Middle frontal gyrus (tissue), 1 donor: ENCODE measurements around the gene VCX3A.
"Not testable (repeated sequence)": the region's sequence is repeated elsewhere in the genome, so short reads cannot be mapped to it uniquely, and the experiment has no call there.

Source experiments
- DNase-seq: peaks from one replicate; pipeline ENCODE4 v3.0.0-alpha.2; 2015; ENCODE audit warnings: low spot score; ENCODE audit errors: extremely low spot score

VCX3A gene

DNA sequence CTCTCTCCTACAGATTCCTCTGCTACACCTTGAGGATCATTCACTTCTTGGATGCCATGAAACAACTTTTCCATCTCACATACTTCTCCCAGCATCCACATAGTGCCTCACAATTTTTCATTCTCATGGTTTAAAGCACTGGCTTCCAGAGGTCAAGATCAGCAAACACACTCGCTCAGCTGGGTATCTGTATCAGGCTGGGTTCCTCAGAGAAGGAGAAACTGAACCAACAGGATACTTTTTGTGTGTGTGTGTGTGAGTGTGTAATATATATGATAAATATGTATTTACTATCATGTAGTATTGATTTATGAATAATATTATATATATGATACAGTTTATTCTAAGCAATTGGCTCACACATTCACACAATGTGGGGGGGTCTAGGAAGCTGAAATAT is at the start of gene VCX3A:
Gene VCX3A, minus strand, starts transcription at position 101 of the 400 bp plus-strand sequence. CDS start 621 bp downstream, outside the sequence.
- not testable (repeated sequence) for DNase-seq

DNA sequence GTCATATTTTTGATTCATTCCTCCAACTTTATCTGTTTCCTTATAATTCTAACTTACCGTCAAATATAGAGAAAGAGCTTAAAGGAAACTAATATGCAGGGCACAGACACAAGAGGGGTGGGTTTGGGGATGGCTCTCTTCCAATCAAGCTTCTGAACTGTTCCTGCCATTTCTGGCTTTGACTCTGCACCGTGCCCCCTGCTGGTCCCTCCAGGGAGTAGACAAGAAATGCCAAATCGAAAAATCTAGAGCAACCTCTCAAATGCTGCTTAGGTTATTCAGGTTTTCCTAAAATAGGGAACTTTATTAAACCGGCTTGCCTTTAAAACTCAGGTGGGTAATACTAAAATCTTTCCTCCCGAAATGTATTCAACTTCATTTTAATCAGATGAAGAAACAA is 39.8 kb upstream of the VCX3A start:
- DNase-seq = no peak

DNA sequence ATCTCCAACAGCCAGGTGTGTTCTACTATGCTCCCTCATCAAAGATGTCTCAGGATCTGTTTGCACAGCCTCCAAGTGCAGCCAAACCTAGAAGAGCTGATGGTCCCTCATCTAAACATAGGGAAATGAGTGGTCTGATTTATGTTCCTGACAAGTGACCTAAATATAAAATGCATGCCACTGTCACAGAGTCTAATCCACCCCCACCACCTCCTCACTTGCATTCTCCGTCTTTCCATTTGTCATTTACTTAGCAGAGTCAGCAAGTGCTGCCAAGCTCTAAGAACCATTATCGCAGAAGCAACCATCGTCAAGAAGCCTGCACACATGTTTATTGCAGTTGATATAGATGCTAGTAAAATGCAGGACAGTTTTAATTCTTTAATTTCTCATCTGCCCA is 33.1 kb upstream of the VCX3A start:
- DNase-seq = no peak

DNA sequence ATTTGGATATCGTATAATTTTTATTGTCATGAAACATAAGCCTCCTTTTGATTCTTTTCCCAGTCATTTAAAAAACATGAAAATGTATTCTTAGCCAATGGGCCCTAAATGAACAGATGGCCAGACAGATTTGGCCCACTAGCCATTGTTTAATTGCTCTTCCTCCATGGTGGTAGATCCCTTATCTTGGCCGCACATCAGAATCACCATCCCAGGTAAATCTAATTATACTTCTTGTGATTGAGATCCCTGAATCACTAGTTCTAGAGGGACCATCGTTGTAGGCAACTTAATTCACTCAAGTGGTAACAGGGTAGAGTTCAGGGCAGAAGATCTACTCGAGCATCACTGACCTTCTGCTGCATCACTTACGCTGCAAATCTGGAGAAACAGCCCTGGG is 24.1 kb upstream of the VCX3A start:
- no peak for DNase-seq

DNA sequence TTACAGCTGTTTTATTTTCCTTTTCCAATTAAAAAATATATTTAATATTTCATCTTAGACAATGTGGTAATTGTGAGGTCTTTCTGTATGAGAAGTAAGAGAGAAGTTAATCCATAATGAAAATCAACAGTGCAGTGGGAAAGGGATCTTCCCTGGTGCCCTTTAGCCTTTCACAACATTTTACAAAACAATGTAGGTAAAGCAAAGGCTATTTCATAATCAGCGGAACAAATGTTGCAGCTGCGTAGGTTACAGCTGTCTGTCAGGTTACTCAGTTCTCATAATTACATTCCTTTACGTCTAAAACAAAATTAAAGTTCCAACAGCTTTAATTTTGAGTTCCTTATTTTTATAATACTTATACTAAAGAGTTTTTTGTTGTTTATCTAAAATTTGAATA is 22.8 kb upstream of the VCX3A start:
- no peak for DNase-seq

DNA sequence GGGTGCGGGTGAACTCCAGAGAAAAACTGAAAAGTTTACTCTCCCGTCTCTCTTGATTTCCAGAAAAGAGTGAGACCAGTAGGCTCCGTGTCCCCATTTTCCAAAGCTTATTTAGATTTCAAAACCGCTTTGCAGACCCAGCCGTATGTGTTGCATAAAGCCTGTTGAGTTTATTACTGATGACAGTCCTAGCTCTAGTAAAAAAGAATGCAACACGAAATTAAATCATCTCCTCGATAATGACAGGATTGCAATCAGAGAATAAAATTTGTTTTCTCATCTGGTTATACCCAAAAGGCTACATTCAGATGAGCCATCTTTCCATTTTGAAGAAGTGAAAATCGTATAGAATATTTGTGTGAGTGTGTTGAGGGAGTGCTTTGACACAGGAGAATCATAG is 16.1 kb upstream of the VCX3A start:
- no peak for DNase-seq

DNA sequence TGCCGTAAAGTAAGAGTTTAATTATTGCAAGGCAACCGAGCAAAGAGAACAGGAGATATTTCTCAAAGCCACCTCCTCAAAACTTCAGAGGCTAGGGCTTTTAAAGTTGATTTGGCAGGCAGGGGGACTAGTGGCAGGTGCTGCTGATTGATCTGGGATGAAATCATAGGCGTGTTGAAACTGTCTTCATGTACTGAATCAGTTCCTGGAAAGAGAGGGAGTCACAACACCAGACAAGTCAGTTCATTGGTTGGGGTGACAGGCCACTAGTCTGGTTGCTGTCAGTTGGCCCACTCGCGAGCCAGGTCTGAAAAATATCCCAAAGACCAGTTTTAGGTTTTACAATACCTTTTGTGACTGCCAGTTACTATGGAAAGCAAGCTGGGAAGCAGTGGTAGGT is 10.8 kb upstream of the VCX3A start:
- no peak for DNase-seq

DNA sequence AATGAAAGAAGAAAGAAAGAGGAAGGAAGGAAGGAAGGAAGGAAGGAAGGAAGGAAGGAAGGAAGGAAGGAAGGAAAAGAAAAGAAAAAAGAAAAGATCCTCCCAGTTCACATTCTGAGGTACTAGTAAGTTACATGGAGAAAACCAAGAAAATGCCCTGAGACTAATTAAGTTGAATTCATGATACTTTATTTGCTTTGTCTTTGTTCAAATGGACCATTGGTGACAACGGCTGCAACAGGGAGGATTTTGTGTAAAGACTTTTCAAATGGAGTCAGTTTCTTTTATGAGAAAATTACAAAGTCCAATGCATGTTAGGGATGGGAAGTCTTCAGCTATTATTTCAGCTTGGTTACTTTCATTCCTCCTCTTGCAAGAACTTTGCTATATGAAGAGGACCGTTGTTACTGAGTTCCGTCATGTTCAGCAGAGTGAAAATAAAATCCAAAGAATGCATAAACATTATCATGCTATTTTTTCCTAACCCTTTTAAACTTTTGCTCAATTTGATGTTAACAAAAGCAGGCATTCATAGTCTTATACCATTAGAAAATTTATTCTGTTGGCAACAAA is 8.3 kb downstream of the VCX3A start:
- no peak for DNase-seq

DNA sequence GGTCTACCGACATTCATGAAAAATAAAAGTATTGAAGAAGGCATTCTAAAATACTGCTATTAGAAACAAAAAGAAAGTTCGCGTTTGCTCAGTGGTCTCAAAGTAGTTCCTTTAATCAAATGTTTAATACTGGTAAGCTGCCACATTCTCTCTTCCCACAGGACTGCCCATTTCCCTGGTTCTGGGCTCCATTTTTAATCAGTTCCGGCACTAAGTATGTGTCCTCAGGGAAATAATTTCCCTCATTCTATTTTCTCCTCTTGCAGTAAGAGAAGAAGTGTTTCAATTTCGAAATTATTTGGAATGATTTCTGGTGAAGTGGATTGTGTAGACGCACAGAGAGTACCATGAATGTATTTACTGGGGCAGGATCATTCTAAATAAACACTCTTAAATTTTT is 17.5 kb downstream of the VCX3A start:
- DNase-seq = no peak

DNA sequence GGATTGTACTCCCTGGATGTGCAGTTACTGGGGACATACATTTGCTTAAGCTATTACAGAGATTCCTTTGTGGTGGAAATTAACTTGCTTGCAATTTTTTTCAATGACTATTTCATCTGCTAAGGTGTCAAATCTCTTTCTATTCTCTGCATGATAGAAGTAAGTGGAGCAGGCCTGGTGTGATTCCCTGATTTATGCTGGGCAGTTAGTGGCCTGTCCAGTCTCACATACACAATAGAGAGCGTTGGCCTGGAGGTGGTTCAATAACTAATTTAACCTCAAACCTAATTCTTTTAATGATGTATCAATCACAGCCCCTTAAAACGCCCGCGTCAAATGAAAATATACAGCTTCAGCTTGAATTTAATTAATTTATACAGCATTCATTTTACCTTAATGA is 28.5 kb downstream of the VCX3A start:
- DNase-seq = no peak

DNA sequence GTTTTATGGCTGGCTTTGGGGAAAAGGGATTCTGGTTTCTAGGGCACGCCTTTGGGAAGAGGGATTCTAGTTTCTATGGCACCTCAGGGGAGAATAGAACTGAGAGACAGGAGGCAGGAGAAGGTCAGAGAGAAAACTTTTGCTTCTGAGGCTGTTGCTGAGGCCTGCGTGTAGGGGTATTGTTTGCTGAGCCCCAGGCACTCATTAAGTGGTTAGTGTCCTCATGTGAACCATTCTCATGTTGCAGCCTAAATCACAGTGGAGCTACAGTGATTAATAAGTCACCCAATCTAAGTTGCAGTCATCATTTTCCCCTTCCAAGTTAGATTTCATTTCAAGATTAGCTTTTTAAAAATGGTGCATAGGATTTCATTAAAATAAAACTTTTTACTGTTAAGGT is 29.0 kb downstream of the VCX3A start:
- DNase-seq = no peak

DNA sequence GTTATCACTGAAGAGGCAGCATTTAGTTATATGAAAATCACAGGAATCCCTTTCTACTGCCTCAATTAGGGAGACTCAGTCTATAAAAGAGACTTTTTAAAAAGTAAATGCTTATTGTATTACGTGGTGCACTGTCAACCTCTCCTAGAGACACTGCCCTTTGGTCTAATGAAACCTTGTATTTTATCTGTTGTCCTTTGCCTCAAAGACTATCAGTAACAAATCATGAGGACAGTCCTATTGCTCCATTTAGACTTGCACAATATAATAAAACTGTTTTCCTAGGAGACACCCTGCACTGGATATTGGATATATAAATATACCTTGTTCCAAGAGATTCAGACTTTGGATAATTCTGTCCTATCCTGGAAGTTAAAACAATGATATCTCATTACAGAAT is 34.2 kb downstream of the VCX3A start:
- DNase-seq = no peak

DNA sequence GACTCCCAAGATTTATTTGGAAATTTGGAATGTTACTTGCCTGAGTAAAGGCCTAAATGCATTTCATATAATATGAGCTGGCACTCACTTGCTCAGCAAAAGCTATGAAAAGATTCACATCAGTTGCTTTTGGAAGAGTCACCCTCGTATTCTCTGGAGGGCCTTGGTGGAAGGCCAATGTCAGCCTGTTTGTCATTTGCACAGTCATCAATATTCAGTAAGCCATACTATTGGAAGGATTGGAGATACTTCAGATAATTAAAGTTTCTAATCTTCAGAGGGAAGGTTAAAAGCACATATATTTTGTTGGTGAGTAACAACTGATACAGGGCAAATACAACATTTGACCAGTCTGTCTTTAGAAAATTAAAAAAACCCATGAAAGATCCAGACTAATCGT is 36.6 kb downstream of the VCX3A start:
- no peak for DNase-seq
